HG03575 (cell line): ENCODE data around the gene SPNS3.

ENCODE experiments used
- ATAC-seq: cut with Tn5 transposase; IDR thresholded peaks from one replicate; pipeline ENCODE4 v1.9.1; 2021; ENCODE audit not compliant: unreplicated experiment, insufficient number of reproducible peaks, low FRiP score; ENCODE audit errors: extremely low read depth

The SPNS3 gene

GRCh38 chr17:4518901-4519300, 85.2 kb downstream of the SPNS3 start:
- no peak for ATAC-seq

- no peak for ATAC-seq
Measured at GRCh38 chr17:4519361-4519788, 85.6 kb downstream of the SPNS3 start.

- ATAC-seq: no peak
Measured at GRCh38 chr17:4520060-4520893, 86.5 kb downstream of the SPNS3 start.

GRCh38 chr17:4520894-4521600, 87.3 kb downstream of the SPNS3 start:
- ATAC-seq: no peak

- ATAC-seq: no peak
Measured at GRCh38 chr17:4522661-4523060, 88.9 kb downstream of the SPNS3 start.

- no peak for ATAC-seq
Measured at GRCh38 chr17:4523946-4524345, 90.2 kb downstream of the SPNS3 start.

GRCh38 chr17:4525691-4526397, 92.1 kb downstream of the SPNS3 start:
- ATAC-seq: no peak

GRCh38 chr17:4527134-4527533, 93.4 kb downstream of the SPNS3 start:
- no peak for ATAC-seq

- ATAC-seq: no peak
Measured at GRCh38 chr17:4527566-4528125, 93.9 kb downstream of the SPNS3 start.

- no peak for ATAC-seq
Measured at GRCh38 chr17:4529533-4530152, 95.9 kb downstream of the SPNS3 start.

- no peak for ATAC-seq
Measured at GRCh38 chr17:4530799-4531730, 97.3 kb downstream of the SPNS3 start.

GRCh38 chr17:4531988-4532736, 98.4 kb downstream of the SPNS3 start:
- ATAC-seq: no peak

- no peak for ATAC-seq
Measured at GRCh38 chr17:4532860-4533522, 99.3 kb downstream of the SPNS3 start.

- no peak for ATAC-seq
Measured at GRCh38 chr17:4533523-4534504, 100.1 kb downstream of the SPNS3 start.

- no peak for ATAC-seq
Measured at GRCh38 chr17:4534515-4534914, 100.8 kb downstream of the SPNS3 start.
